ENCODE results near the gene FOXA3.
"Not testable (repeated sequence)": the region's sequence is repeated elsewhere in the genome, so short reads cannot be mapped to it uniquely, and the experiment has no call there.

FOXA3 gene

GRCh38 chr19:45828945-45829344, 35.2 kb upstream of the FOXA3 start:
- no peak for DNase-seq

GRCh38 chr19:45834970-45835369, 29.2 kb upstream of the FOXA3 start:
- no peak for DNase-seq

- no peak for DNase-seq
These were observed 21.9 kb upstream of the FOXA3 start for GRCh38 chr19:45842198-45842597.

GRCh38 chr19:45847663-45848062, 16.5 kb upstream of the FOXA3 start:
- DNase-seq = no peak

DNA sequence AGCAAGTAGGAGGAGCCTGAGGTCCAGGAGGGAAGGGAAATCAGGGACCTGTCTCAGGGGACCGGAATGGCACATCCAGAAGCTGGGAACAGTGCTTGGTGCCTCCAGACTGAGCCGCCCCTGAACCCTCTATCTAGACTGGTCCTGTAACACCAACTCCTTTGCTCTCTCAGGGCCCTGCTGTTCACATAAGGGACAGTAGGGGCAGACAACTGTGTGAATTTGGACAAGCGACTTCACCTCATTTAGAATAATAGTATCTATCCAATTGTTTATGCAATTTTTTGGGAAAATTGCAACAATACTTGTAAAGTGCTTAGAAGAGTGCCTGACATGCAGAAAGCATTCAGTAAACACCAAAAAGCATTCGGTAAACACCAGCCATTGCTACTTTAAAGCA, 15.2 kb upstream of the FOXA3 start:
- DNase-seq = no peak

DNA sequence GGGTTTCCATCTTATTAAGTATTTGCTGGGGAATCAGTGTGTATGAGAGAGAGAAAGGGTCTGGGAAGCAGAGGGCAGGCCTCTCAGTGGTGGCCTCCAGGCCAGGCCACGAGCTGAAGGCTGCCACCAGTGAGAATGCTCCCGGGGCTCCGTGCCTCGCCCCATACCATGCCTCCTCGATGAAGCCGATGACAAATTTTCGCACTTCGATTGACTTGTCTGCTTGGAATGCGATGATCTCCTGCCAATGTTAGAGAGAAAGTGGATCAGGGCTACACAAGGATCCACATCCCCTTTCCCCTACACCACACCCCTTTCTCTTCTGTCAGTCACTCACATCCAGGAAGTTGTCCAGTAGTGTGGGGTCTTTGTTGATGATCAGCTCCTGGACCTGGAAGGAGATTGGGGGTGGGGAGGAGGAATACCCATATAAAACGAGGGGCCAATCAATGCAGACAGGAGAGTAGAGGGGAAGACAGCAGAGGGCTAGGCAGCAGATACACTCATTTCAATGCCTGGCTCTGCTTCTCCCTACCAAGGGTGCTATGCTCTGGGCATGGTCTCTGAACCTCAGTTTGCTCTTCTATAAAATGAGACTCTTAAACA, 11.9 kb upstream of the FOXA3 start:
- DNase-seq = no peak

GRCh38 chr19:45852983-45853382, 11.1 kb upstream of the FOXA3 start:
- DNase-seq = no peak

GRCh38 chr19:45854167-45854778, 9.9 kb upstream of the FOXA3 start:
- DNase-seq = no peak

DNA sequence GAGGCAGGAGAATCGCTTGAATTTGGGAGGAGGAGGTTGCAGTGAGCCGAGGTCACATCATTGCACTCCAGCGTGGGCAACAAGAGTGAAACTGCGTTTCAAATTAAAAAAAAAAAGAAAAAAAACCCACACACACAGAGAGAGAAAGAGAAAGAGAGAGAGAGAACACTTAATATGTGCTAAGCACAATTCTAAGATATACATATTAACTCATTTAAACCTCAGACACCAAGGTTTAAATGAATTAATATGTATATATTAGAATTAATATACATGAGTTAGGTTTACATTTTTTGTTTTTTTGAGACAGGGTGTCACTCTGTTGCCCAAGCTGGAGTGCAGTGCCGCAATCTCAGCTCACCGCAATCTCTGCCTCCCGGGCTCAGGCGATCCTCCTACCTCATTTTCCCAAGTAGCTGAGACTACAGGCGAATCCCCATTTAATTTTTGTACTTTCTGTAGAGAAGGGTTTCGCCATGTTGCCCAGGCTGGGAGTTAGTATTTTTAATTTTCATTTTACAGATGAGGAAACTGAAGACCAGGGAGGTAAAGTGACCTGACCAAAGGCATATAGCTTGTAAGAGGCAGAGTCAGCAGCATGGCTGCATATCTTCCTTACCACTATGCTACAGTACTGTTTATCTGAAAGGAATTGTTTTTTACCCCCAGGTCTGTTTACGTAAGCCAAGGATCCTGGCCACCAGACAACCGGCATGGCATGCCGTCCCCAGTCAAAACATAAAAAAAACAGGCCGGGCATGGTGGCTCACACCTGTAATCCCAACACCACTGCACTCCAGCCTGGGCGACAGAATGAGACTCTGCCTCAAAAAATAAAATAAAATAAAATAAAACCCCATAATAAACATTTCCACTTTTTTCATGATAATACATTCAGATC, 3.5 kb upstream of the FOXA3 start:
- no peak for DNase-seq

DNA sequence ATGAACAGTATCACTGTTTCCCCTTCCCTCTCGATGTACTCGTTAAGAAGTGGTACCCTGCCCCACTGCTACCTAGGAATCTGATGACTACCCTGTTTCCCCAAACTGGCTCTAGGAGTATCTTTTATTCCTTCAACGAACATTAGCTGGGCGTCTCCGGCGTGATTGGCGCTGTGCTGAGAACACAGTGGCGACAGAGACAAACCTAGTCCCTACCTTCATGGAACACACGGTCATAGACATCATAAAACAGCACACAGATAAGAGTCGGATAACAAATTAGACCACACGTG, 1.9 kb upstream of the FOXA3 start:
- no peak for DNase-seq

GRCh38 chr19:45862564-45863334, 1.4 kb upstream of the FOXA3 start, which contains the start of gene SYMPK:
TSS of gene SYMPK (minus strand) at chr19:45863147. CDS start at chr19:45854495, 8,652 bp downstream.
- DNase-seq = peak; percentile 95

DNA sequence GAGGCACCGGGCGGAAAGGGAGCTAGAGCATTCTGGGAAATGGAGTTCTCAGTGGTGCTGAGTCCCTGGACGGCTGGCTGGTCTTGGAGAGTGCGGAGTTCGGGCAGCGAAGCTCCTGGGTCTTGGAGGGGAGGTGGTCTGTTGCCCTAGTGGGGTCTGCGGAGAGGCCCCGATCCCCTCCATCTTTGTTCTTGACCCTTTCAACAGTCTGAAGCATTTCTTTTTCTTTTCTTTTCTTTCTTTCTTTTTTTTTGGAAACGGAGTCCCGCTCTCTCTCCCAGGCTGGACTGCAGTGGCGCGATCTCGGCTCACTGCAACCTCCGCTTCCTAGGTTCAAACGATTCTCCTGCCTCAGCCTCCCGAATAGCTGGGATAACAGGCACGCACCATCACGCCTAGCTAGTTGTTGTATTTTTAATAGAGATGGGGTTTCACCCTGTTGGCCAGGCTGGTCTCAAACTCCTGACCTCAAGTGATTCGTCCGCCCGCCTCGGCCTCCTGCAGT, 739 bp upstream of the FOXA3 start:
- DNase-seq = no peak

GRCh38 chr19:45864629-45865082, 530 bp downstream of the FOXA3 start:
- no peak for DNase-seq

DNA sequence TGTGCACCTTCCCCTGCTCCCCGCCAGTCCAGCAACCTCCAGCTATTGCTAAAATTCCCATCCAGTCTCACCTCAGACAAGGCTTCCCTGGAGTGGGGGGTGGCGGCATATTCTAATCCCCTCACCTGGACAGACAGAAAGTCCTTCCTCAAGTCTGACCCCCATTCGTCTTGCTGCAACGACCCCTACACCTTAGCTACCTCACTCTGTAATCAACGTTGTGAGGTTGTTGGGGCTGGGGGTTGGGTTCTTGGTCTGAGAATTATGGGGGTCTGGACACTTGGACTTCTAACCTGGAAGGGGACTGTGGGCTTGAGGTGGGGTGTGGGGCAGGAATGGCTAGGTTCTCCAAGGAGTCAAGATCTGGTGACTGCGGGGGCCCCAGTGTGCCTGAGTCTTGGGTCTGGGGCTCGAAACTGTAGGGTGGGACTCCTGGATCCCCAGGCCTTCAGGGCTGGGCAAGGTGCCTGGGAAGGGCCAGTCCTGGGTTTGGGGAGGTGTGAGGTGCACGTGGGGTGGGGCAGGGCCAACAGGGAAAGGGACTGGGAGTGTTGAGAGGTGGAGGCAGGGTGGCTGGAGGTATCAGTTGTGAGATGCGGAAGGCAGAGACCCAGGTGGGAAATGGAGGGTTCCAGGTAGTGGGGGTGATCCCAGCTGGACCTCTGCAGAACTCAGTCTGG, 1.3 kb downstream of the FOXA3 start:
- DNase-seq = no peak

- no peak for DNase-seq
These were observed 2.5 kb downstream of the FOXA3 start for GRCh38 chr19:45866400-45867176.

DNA sequence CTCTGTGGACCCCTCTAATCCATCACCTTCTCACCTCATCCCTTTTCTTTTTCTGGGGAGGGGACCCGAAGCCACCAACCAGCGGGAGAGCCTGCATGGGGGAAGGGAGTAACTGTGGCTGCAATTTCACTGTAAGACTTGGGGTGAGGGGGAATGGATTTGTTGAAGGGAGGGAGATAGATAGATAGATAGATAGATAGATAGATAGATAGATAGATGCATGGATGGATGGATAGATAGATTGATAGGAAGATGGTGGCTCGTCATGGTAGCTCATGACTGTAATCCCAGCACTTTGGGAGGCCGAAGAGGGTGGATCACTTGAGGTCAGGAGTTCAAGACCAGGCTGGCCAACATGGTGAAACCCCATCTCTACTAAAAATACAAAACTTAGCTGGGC, 3.1 kb downstream of the FOXA3 start:
- DNase-seq = not testable (repeated sequence)

GRCh38 chr19:45870798-45871197, 6.7 kb downstream of the FOXA3 start:
- DNase-seq = no peak

DNA sequence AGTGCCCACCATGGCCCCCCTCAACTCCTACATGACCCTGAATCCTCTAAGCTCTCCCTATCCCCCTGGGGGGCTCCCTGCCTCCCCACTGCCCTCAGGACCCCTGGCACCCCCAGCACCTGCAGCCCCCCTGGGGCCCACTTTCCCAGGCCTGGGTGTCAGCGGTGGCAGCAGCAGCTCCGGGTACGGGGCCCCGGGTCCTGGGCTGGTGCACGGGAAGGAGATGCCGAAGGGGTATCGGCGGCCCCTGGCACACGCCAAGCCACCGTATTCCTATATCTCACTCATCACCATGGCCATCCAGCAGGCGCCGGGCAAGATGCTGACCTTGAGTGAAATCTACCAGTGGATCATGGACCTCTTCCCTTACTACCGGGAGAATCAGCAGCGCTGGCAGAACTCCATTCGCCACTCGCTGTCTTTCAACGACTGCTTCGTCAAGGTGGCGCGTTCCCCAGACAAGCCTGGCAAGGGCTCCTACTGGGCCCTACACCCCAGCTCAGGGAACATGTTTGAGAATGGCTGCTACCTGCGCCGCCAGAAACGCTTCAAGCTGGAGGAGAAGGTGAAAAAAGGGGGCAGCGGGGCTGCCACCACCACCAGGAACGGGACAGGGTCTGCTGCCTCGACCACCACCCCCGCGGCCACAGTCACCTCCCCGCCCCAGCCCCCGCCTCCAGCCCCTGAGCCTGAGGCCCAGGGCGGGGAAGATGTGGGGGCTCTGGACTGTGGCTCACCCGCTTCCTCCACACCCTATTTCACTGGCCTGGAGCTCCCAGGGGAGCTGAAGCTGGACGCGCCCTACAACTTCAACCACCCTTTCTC, 8.2 kb downstream of the FOXA3 start:
- no peak for DNase-seq

- DNase-seq = no peak
These were observed 9.2 kb downstream of the FOXA3 start for GRCh38 chr19:45873219-45873772.

- DNase-seq = no peak
These were observed 10.5 kb downstream of the FOXA3 start for GRCh38 chr19:45874620-45874966.

DNA sequence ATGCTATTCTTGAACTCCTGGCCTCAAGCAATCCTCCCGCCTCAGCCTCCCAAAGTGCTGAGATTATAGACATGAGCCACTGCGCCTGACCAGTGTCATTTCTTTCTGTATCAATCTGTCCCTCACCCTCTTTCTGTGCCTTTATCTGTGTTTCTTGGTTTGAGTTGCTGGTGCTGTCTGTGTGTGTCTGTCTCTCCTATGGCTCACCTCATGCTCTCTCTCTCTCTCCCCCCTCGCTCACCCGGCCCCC, 12.0 kb downstream of the FOXA3 start:
- DNase-seq = no peak
